AG04449 (cell line): ENCODE results near the gene MYOD1.

ENCODE experiments used
- CTCF ChIA-PET: fragments of 350-600 bp; formaldehyde crosslinking; extraction: SDS; loops from one replicate; lab custom pipeline; 2021; ENCODE audit warnings: antibody characterized with exemption; lab: Yijun Ruan, JAX
- POLR2A ChIA-PET: fragments of 400-600, 350-600 bp; formaldehyde crosslinking; extraction: SDS; loops from one replicate; lab custom pipeline; 2020; ENCODE audit warnings: antibody characterized with exemption, inconsistent platforms; lab: Yijun Ruan, JAX
- DNase-seq: peaks from one replicate; pipeline ENCODE4 v3.0.0-alpha.2; 2010; ENCODE audit warnings: low read depth, low spot score
- H3K4me3 ChIP-seq: 2 replicates; pipeline ENCODE4 v1.5.1; 2011; ENCODE audit warnings: low read depth, mild to moderate bottlenecking, control low read depth, low read length
- TF ChIP-seq, protein P1 (sequence below): IDR thresholded peaks from one replicate; pipeline ENCODE4 v1.5.1; 2011; ENCODE audit warnings: mild to moderate bottlenecking, moderate library complexity, low read length, control low read depth, inconsistent platforms; ENCODE audit not compliant: insufficient read depth; ENCODE audit errors: missing control alignments

Gene MYOD1

DNA sequence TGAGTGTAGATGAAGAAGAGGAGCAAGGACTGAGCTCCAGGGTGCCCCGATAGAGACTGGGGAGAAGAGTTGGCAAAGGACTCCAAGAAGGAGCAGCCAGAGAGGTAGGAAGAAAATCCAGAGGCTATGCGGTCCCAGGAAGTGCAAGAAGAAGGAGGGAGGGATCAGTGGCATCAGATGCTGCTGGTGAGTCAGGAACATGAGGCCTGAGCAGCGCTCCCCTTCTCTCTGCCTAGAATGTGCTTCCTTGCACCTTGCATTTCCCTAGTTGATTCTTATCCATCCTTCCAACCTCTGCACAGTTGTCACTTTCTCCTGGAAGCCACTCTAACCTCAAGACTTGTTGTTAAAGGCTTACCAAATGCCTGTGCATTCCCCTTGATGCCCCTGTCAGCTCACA is 36.5 kb downstream of the MYOD1 start:
- TF ChIP-seq, protein P1, sequence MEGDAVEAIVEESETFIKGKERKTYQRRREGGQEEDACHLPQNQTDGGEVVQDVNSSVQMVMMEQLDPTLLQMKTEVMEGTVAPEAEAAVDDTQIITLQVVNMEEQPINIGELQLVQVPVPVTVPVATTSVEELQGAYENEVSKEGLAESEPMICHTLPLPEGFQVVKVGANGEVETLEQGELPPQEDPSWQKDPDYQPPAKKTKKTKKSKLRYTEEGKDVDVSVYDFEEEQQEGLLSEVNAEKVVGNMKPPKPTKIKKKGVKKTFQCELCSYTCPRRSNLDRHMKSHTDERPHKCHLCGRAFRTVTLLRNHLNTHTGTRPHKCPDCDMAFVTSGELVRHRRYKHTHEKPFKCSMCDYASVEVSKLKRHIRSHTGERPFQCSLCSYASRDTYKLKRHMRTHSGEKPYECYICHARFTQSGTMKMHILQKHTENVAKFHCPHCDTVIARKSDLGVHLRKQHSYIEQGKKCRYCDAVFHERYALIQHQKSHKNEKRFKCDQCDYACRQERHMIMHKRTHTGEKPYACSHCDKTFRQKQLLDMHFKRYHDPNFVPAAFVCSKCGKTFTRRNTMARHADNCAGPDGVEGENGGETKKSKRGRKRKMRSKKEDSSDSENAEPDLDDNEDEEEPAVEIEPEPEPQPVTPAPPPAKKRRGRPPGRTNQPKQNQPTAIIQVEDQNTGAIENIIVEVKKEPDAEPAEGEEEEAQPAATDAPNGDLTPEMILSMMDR: no peak
- H3K4me3 ChIP-seq: no peak overlapping the region
- CTCF ChIA-PET: interaction anchor here (8.5 kb wide), 1 partner anchor 223 kb away, joined by 101 read pairs; no protein-coding TSS in a partner anchor
- POLR2A ChIA-PET: no interaction called here
- DNase-seq: no peak

DNA sequence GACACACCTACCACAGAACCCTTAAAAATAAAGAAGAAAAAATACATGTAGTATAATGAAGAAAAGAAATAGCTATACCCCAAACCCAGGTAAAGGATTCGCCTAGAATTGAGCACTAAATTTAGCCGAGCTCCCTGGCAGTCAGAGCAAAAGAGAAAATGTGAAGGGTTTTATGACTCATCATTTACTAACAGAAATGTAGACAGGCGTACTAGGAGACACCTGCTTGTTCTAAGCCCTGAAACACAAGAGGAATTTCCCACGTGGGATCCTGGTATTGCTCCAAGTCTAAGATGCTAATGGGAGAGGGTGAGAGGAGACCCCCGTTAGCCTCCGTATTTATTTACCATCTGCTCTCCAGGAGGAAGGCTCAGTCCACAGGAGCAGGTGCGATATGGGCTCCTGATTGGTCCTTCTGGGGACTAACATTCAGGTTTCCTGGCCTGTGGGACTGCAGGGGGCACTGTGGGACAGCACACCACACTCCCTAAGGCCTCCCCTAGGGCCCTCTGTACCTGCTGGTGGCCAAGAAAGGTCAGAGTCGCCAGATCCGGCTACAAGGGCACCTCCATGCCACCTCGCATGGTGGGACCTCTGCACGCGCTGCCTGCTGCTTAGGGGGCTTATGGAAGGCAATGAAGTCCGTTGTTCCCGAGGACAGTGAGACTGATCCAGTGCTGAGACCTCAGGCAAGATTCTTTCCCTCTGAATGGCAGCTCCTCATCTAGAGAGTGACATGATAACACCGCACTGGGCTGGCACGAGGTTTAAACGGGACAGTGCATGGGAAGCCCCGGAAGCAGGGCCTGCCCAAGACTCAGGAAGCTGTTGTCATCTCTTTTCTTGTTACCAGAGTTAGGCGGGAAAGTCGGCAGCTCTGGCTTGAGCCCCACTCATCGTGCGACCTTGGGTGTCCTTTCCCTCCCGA is 41.0 kb downstream of the MYOD1 start:
- H3K4me3 ChIP-seq: no peak overlapping the region
- ChIA-PET CTCF (interaction anchor here (0.6 to 8.5 kb wide), 7 partner anchors 8 to 218 kb away, joined by 3 to 101 read pairs (median 4); no protein-coding TSS in a partner anchor), POLR2A (no interaction called here)
- DNase-seq: no peak
- TF ChIP-seq, protein P1: peak; percentile 60

DNA sequence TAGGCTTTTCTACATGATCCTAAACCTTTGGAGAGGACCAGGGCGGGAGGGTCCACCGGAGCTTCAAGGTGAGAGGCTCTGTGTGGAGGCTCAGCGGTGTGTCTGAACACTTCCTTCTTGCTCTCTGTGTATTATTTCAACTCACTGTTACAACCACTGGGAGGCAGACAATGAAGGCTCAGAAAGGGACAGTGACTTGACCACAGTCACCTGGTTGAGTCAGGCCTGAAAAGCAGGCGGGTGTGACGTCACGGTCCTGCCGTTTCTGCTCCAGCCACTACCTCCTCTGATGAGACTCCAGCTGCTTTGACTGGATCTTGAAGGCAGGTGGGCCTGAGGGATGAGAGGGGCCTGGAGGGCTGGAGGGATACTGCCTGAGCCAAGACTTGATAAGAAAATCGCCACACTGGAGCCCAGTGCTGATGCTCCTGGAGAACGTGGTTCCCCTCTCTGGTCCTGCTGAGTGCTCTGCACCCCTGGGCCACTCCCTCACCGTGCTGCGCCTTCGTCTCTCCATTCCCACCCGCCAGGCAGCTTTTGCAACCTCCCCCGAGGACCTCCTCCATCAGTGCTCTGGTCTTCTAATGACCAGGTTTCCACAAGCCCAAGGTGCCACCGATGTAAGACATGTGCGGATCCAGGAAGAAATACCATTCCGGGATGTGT is 43.1 kb downstream of the MYOD1 start:
- no peak overlapping the region for H3K4me3 ChIP-seq
- DNase-seq: no peak
- ChIA-PET CTCF (interaction anchor here (2.1 to 8.5 kb wide), 3 partner anchors 31 to 216 kb away, joined by 7 to 101 read pairs (median 13); no protein-coding TSS in a partner anchor), POLR2A (no interaction called here)
- TF ChIP-seq, protein P1: no peak

DNA sequence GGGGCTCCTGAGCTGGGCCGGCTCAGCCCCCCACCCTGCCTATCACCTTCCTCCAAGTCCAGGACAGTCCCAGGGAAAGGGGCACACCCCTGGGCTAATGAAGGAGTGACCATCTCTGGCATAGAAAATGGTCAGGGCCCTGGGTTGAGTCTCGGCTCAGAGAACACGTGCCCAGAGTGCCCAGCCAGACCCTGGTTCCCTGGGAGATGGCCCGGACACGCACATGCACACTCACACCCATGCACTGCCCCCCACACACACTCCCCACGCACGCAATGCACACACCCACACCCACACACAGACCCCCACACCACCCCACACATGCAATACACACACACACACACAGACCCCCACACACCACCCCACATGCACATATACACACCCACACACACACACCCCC is 43.9 kb downstream of the MYOD1 start:
- ChIA-PET POLR2A (no interaction called here), CTCF (interaction anchor here (2.2 to 8.5 kb wide), 2 partner anchors 32 to 215 kb away, joined by 7 to 101 read pairs; no protein-coding TSS in a partner anchor)
- H3K4me3 ChIP-seq: no peak overlapping the region
- no peak for DNase-seq
- TF ChIP-seq, protein P1: no peak

DNA sequence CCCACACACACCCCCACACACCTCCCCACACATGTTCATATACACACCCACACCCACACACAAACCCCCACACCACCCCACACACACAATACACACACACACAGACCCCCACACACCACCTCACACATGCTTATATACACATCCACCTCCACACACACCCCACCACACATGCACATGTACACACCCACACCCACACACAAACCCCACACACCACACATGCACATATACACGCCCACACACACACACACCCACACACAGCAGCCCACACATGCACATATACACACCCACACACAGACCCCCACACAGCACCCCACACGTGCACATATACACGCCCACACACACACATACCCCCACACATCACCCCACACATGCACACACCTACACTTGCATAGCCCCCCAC is 44.3 kb downstream of the MYOD1 start:
- no peak for DNase-seq
- TF ChIP-seq, protein P1: no peak
- CTCF ChIA-PET: no interaction called here
- no peak overlapping the region for H3K4me3 ChIP-seq
- POLR2A ChIA-PET: no interaction called here
